NCI-H1092 treated with DMSO at 0.1 percent for 48 hours (cell line): ENCODE measurements around the gene GPR176.

Experiments used
- DNase-seq: peaks from one replicate; lab custom pipeline; 2025; lab: John Stamatoyannopoulos, UW

The GPR176 gene

DNA sequence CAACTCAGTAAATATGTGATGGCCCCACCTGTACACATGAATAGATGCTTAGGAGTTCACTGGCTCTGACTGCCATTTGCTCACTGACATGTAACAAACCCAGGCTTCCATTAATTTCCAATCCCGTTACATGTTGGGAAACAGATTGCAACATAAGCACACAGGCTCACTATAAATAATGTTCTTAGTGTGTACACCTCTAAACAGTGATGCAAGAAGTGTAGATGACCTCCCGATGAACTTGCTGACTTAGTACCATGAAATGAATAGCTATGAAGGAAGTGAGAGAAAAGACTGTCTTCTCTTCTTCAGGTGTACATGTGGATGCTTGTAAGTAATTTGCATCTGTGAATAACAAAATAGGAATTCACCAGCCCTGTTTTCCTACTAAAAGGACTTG, 116.0 kb downstream of the GPR176 start:
- no peak for DNase-seq

DNA sequence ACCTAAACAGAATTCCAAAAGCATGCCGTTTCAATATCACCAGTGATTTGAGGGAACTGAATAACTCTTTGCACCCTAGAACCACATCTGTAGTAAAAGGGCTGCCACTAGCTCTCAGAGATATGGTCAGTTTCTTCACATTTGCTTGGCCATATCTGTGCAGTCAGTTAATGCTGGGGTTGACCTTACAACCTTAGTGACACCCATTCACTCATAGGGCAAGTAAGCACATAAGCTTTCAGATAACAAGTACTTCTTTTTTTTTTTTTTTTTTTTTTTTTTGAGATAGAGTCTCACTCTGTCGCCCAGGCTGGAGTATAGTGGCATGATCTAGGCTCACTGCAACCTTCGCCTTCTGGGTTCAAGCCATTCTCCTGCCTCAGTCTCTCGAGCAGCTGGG, 117.0 kb downstream of the GPR176 start:
- DNase-seq, result no peak

DNA sequence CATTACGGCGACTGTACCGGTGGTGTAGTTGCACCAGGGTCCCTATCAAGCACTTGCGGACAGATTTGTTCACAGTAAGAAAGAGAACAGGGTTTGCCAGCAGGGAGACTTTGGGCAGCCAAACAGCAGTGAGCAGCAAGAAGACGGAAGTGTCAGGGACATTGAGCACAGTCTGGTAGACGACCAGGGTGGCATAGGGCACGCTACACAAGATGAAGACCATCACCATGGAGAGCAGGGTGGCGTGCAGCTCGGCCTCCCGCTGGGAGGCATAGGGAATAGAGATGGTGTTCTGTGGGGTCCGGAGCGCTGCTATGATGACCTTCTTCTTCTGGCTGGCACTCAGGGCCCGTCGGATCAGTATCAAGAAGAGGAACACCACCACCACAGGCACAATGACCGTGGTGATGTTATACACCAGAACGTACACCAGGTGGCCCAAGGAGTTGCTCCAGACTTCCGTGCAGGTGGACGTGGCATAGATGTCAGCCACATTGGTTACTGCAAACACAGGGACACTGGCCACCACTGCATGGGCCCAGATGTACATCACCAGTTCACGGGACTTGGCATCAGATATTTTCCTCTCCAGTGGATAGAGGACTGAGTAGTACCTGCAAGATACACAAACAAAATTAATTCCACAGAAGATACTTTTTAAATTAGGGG, 118.3 kb downstream of the GPR176 start:
- DNase-seq, result peak; percentile 12

DNA sequence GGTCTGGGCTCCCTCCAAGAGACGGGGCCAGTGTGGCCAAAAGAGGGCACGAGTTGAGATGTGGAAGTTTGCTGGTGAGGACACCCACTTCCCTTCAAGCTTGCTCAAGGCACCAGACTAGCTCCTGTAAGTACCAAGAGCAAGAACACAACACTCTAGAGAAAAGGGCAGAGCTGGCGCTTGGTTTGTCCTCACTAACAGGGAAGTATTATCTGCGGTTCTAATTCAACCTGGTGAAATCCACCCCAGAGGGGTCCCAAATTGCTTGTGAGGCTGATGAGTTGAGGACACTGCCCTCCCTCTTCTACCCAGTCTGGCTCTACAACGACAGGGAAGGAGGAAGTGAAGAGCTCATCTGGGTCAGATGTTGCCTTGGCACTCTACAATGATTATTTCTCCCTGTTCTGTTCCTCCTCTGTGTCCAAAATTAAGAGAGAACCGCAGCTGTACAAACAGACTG, 120.5 kb downstream of the GPR176 start:
- DNase-seq, result no peak

DNA sequence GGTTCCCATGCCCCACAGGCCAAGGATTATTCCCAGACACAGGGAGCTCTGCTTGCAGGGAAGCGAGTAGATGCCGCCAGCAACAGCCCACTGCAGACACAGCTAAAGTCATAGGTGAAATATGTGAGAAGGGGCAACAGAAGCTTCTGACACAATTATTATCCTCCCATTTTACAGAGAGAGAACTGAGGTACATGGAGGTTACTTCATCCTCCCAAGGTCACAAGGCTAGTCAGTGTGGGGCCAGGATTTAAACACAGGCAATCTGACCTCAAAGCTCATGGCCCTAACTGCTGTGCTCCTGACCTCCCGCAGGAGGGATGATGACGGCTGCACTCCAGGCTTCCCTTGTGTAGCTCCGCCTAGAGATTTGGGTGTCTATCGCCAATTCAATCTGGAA, 121.7 kb downstream of the GPR176 start:
- no peak for DNase-seq

DNA sequence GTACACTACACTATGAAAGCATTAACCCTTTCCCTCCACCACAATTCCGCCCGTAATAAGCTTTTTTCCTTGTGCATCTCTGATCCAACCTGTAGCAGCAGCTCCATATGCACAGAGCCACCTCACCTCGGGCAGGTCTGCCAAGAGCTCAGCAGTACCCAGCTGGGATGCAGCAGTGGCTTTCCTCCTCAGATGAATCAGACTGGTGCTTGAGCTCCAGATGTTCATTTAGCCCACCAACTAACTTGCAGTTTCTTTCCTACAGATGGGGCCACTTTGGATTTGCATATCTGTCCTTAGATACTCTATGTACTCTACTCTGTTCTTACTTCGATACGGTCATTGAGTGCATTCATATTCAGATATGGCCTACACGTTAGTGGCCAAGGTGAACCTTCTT, 122.7 kb downstream of the GPR176 start:
- no peak for DNase-seq

DNA sequence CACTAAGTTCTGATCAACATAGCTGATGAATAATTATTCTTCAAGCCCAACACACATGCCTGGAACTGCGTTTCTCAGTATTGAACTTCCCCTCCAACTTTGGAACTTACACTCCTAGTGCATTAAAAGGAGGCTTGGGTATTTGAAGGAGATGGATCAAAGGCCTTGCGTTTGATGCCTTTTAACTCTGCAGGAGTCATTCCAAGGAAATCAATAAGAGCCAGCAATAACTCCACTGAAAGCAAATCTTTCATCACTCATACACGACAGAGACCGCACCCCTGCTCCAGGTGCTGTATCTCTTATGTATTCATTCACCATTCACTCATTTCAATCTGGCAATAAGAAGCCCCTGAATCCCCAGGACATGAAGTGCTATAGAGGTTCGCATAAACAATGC, 123.5 kb downstream of the GPR176 start:
- no peak for DNase-seq

DNA sequence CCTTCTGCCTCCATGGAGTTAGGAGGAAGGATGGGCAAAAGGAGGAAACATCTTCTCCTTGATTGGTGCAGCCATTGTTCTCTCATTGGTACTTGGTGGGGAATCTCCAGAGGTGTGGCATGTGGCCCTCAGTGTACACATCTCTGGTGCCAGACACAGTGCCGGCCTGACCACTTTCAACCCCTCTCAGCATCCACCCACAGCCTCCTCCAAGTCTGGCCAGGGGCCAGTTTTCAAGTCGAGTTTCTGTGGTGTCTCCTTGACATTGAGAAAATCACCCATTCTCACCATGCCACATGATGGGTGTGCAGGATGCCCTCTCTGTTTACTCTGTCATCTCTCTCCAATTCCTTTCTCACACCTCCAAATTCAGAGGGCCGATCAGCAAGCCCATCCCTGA, 124.6 kb downstream of the GPR176 start:
- no peak for DNase-seq

DNA sequence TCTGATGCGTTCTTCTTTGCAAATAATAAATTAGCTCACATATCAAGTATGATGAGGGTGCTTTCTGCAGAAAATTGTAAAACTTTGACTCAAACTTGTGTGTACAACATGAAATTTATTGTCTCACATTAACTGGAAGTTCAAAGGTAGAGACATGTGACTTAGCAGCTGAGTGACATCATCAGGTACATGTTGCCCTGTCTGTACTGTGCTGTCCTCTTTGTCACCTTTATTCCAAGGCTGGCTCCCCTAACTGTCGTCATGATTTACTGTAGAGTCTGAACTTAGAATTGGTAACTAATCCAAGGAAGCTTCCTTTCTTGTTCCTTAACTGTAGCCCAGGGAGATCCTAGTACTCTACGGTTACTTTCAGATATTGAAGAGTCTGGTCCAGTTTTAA, 125.1 kb downstream of the GPR176 start:
- no peak for DNase-seq

DNA sequence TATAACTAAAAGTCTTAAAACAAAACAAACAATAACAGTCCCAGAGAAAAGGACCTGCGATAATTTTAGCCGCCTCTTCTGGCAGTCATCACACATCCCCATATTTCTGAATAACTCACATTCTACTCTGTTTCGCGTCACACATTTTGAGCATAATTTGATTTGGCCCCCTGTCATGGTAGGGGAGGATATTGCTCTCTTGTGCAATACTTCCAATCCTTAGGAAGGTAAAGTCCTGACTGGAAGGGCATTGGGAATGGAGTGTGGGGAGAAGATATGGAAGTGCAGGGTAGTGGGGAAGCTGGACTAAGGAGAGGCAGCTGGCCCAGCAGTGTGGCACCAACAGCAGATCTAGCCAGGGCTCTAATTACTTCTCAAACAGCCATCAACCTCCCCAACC, 126.1 kb downstream of the GPR176 start:
- DNase-seq, result no peak

DNA sequence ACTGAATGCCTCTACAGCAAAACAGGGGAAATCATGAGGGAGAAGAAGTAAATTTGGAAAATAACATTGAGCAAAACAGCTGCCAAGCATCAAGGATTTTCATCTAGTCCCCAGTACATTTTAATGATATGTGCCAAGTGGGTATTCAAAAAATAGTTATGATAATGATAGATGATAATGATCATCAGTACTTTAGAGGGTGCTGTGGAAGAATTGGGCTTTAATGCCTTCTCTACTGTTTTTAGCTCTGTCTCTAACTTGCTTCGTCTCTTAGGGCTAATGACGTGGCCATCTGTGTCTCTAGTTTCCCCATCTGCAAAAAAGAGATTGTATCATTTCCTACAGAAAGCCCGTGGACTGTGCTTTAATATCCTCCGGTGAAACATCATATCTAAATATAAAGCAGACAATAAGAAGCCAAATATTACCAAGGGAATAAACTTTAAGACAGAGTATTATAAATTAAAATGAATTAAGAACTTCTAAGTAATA, 127.2 kb downstream of the GPR176 start:
- no peak for DNase-seq

DNA sequence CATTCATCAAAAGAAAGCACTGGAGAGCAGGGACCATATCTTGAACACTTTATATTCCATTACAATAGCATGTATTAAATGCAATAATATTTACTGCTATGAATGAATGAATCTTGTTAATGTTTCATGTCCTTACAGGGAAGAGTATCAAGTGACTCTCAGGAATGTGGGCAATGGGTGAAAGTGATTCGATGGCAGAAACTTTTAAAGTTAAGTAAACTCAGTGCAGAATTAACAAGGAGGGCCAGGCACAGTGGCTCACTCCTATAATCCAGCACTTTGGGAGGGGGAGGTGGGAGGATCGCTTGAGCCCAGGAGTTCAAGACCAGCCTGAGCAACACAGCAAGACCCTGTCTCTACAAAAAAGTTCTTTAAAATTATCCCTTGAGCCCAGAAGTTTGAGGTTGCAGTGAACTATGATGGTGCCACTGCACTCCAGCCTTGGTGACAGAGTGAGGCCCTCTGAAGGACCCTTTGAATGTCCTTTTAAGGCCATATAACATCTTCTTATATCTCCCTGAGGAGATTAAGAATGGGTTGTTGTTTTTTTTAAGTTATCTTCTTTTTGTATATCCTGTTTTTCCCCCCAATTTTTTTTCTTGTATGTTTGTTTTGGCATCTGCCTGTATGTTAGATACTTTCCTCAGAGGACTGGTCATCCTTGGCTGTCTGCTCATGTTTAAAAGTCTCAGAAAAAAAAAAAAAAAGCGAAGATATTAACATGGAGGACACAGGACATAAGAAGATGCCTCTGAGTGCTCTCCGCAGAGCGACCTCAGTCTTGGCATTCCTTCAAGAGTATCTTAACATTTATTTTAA, 127.8 kb downstream of the GPR176 start:
- DNase-seq, result no peak

DNA sequence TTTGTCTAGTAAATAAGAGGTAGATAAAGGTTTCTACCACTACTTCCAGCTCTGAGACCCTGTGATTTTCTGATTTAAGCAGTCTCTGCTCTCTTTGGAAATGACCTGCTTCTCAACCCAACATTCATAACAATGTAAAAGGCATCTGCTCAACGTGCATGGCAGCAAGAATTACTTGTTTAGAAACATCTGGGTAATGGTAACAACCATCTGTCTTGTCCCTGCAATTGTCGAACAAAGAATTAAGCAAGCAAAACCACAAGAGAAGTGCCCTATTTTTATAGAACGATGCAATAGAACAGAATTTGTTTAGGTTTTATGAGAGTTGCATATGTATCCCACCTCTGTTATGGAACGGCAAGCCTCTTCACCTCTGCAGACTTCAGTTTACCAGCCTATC, 130.3 kb downstream of the GPR176 start:
- no peak for DNase-seq

DNA sequence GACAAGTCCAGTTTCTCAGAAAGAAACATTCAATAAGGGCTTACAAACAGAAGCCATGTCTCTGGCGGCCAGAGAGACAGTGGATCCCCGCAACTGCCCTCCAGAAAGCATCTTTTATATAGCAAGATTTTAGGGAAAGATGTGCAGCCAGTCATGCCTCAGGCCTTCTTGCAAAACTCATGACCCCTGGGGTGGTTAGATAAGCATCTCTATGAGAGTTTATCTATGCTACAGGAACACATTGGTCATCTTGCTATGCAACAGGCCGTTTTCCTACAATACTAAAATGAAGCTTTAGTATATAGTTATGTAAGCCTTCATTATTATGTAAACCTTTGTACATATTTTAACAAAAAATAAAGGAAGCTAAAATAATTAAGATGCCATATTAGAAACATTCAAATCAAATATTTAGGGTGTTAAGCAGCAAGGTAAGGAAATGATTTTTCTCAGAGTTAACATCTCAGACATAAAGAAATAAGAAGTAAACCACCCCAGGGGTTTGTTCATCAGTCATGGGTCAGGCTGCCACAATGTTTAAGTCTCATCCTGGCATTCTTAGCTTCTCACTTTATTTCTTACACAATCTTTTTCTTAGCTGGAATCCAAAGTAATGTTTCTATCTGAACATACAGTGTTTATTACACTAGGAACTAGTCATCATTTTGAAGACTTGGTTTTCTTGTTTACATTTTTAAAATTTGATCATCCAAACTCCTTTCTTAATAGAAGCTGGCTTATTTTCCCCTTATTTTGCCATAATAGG, 131.1 kb downstream of the GPR176 start:
- no peak for DNase-seq

DNA sequence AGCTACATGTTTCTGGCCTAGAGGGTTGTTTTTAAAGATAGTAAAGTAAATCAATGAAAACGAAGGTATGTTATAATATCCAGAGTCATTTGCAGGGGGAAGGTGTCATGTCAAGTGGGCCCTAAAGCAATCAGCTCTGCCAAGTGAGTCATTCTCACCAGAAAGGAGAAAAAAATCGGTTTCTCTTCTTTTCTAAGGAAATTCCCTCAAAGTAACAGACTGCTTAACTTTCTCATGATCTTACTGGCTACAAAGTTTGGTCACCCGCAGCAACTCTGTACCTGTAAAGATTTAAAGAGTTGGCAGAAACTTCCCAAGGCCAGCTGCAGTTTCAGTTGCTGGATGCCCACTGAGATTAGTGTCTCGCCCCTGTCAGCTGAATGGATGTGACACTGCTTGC, 132.0 kb downstream of the GPR176 start:
- no peak for DNase-seq

DNA sequence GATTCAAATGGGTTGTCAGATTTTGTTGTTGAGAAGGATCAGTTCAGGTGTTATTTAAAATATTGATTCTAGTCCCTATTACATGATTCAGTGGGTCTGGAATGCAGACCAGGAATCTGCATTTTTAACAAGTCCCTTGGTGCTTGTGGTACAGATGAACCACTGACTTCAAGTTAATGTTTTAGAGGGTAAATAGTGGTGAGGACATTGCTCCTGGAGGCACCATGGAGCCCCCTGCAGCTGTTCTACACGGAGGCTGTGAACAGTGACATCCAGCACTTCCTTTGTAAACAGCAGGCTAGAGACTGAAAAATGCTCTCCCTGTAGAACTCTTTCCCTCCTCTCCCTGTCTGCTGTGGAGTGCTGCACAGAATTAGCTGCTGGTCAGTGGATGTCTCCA, 132.6 kb downstream of the GPR176 start:
- DNase-seq, result no peak

DNA sequence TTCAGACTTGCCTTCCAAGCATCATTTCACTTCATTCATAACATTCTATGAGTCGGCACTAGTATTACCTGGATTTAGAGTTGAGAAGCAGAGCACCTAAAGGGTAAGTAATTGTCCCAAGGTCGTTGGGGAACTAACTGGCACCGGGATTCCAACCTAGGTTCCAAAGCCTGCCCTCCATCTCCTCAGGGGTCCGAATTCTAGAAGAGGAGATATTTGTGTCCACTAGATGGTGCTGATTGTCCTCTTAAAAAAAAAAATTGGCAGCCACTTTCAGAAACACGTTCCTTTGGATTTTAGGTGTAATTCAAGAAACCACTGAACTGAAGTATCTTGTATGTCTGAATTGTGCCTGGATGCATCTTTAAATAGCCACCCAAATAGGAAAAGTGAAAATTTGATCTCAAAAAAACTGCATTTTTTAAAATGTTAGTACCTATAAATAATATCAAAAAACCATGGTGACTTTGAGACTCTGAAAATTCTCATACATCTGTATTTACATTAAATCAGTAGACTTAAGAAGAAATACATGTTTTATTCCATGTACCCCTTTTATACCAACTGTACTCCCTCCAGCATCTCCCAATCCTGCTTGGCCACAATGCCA, 133.5 kb downstream of the GPR176 start:
- DNase-seq, result peak; percentile 58

DNA sequence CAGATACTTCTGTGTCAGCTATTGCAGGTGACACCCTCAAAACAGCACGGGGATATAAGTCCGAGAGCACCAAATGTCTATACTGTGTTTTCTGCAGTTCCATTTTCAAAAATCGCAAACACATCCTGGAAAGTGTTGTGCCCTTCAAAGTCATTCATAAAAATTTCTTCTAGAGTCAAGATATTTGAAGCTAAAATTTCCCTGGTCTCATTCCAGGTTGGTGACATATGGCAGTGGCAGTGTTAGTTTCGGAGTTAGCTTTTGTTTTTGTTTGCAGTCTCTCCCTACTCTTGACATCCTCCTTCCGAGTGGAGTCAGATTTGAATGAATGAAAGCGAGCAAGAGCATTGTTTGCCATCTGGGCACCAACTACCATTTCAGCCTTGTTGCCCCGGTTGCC, 134.2 kb downstream of the GPR176 start:
- DNase-seq, result no peak

DNA sequence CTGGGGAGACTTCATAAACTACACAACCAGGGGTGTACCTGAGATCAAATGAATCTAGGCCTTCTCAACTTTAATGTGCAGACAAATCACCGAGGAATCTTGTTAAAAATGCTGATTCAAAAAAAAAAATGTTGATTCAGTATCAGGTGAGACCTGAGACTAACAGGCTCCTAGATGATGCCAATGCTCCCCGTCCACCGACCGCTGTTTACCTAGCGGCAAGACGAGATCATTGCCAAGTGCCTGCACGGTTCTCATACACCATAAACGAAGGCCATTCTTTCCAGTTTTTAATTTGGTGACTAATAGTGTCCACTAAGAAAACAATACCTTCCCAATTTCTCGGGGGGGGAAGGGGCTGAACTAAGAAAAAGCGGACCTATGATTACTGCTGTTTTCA, 134.9 kb downstream of the GPR176 start:
- DNase-seq, result no peak

DNA sequence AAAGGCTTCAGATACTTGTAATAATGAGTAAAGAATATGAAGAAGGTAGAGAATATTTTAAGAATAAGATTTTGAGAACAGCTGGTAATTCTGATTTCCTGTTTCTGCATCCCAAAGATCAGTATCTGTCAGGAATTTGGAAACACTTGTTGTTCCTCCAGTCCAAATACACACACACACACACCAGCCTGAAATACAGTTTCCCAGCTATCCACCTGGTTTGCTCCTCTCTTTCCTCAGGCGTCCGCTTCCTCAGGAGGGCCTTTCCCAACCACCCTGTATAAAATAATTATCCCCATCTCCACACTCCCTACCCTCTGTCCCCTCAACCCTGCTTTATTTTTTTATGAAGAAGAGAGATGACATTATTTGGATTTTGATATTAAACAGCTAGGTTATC, 135.4 kb downstream of the GPR176 start:
- no peak for DNase-seq

DNA sequence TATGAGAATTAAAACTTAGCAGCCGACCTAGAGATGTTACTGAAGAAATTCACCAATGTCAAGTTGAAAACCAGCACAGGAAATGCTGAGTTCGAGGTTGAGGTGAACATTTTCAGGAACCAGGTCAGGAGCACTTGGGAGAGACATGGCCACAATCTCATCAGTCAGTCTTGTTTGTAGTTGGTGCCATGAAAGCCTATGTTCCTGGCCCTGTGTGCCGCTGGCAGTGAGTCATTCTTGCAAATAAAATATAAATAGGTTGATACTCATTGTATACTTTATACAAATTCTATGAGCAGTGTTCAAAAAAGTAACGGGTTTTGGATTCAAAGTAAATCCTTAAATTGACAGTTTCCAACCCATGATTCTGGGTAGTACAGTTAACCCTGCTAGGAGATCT, 135.9 kb downstream of the GPR176 start:
- no peak for DNase-seq

DNA sequence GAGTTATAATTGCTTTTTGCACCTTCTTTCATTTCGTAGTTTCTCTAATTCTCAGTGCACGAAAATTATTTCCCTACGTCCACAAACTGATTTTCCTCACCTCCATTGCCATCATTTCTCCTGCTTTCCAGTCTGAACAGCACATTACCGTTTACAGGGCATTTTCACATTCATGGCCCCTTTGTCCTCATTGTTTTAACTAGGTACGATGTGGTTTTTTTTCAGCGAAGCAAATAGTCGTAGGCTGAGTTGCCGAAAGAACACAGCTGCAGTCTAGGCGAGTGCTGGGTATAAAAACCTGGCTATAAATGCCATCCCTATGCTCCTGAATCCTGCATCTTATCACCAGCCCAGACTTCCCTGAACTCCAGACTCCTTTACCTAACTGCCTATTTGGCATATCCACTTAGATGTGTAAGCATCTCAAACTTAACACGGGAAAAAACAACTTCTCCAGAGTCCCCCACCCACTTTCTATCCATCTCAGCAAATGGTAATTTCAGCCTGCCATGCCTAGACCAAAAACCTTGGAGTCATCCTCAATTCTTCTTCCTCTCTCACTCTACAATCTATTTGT, 136.7 kb downstream of the GPR176 start:
- no peak for DNase-seq
